KMS-11 (cell line): ENCODE data around the gene KCNH2.
A peak's percentile ranks its signal among the peaks of the same experiment; 100 is the strongest.

Experiments
- H2AFZ ChIP-seq: fragments of 200-600 bp; sonication (generic); 2 replicates; pipeline ENCODE4 v1.6.1; 2016; ENCODE audit warnings: antibody characterized with exemption, mixed run types, low read depth
- H3K27ac ChIP-seq: fragments of 200-600 bp; sonication (generic); 2 replicates; pipeline ENCODE4 v1.6.1; 2016; ENCODE audit warnings: mild to moderate bottlenecking, mixed run types
- H3K27me3 ChIP-seq: fragments of 200-600 bp; sonication (generic); 2 replicates; pipeline ENCODE4 v1.6.1; 2017; ENCODE audit warnings: mild to moderate bottlenecking, low read depth, mixed run types, moderate library complexity; ENCODE audit not compliant: insufficient read depth
- H3K36me3 ChIP-seq: fragments of 200-600 bp; sonication (generic); 2 replicates; pipeline ENCODE4 v1.6.1; 2017; ENCODE audit warnings: mild to moderate bottlenecking, mixed run types; ENCODE audit not compliant: insufficient read depth
- H3K4me1 ChIP-seq: fragments of 200-600 bp; sonication (generic); 2 replicates; pipeline ENCODE4 v1.6.1; 2016; ENCODE audit warnings: mild to moderate bottlenecking, low read depth, mixed run types; ENCODE audit not compliant: poor library complexity, severe bottlenecking
- H3K4me2 ChIP-seq: fragments of 200-600 bp; sonication (generic); 2 replicates; pipeline ENCODE4 v1.7.0; 2016; ENCODE audit warnings: mild to moderate bottlenecking, mixed run types
- H3K4me3 ChIP-seq: fragments of 200-600 bp; sonication (generic); IDR thresholded peaks from 2 replicates; pipeline ENCODE4 v1.6.1; 2017; ENCODE audit warnings: low read depth, low read length, mixed read lengths; ENCODE audit not compliant: insufficient read depth
- H3K79me2 ChIP-seq: fragments of 200-600 bp; sonication (generic); 2 replicates; pipeline ENCODE4 v1.6.1; 2016; ENCODE audit warnings: low read depth, mixed run types; ENCODE audit not compliant: insufficient read depth
- H3K9ac ChIP-seq: fragments of 200-600 bp; sonication (generic); 2 replicates; pipeline ENCODE4 v1.6.1; 2016; ENCODE audit warnings: mild to moderate bottlenecking, mixed run types
- H4K20me1 ChIP-seq: fragments of 200-600 bp; sonication (generic); 2 replicates; pipeline ENCODE4 v1.6.1; 2016; ENCODE audit warnings: mild to moderate bottlenecking, mixed run types; ENCODE audit not compliant: insufficient read depth
- TF ChIP-seq, protein P1 (sequence below): fragments of 200-600 bp; sonication (generic); conservative IDR thresholded peaks from 2 replicates; pipeline ENCODE4 v1.6.1; 2017; ENCODE audit warnings: low read depth, mild to moderate bottlenecking, antibody characterized with exemption, low read length, moderate library complexity, mixed read lengths

Gene KCNH2

DNA sequence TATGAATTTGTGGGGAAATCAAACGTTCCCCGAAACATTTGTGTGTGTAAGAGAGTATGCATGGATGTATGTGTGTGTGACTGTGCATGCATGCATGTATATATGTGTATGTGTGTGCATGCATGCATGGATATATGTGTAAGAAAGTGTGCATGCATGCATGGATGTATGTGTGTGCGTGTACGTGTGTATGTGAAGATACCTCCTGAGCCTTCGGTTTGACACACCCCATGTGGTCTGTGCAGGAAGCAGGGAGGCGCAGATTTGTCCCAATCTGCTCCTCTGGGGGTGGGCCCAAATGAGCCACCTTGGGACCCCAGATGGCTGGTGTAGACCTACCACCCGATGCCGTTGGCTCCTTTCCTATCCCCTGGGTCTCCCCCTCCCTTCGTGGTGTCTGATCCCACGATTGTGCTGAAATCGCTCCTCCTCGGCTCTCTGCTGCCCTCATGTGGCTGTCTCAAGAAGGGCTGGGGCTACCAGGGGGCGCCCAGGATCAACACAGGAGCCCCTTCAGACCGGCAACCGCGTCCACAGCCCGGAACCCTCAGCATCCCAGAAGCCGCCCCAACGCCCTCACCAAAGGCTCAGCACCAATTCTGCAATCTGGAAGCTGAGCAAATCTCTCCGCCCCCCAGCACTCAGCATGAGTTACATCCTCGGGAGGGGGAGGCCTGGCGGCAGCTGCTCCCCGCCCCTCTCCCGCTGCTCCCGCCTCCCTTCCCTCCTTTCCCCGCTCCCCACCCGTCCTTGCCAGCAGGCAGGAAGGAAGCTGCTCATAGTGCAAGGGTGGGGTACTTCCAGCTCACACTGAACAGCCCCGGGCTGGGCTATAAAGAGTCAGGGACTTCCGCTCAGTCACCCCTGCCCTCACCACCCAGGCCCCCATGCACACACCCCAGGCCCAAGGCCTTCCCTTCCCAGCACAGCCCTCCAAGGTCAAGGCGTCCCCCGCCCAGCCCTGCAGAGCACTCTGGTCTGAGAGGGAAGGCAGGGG is 10.4 kb upstream of the KCNH2 start:
- Histone ChIP-seq H3K4me1 (peaks cover 7% of the 10 kb centered on the region), H2AFZ (no peak overlapping the region), H3K4me2 (no peak overlapping the region), H3K79me2 (no peaks in the 10 kb centered on the region), H3K9ac (no peak overlapping the region), H3K27me3 (peaks cover 78% of the 10 kb centered on the region), H3K36me3 (no peaks in the 10 kb centered on the region), H4K20me1 (no peaks in the 10 kb centered on the region), H3K27ac (no peak overlapping the region), H3K4me3 (no peak overlapping the region)
- TF ChIP-seq, protein P1, sequence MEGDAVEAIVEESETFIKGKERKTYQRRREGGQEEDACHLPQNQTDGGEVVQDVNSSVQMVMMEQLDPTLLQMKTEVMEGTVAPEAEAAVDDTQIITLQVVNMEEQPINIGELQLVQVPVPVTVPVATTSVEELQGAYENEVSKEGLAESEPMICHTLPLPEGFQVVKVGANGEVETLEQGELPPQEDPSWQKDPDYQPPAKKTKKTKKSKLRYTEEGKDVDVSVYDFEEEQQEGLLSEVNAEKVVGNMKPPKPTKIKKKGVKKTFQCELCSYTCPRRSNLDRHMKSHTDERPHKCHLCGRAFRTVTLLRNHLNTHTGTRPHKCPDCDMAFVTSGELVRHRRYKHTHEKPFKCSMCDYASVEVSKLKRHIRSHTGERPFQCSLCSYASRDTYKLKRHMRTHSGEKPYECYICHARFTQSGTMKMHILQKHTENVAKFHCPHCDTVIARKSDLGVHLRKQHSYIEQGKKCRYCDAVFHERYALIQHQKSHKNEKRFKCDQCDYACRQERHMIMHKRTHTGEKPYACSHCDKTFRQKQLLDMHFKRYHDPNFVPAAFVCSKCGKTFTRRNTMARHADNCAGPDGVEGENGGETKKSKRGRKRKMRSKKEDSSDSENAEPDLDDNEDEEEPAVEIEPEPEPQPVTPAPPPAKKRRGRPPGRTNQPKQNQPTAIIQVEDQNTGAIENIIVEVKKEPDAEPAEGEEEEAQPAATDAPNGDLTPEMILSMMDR, result peak; percentile 92

DNA sequence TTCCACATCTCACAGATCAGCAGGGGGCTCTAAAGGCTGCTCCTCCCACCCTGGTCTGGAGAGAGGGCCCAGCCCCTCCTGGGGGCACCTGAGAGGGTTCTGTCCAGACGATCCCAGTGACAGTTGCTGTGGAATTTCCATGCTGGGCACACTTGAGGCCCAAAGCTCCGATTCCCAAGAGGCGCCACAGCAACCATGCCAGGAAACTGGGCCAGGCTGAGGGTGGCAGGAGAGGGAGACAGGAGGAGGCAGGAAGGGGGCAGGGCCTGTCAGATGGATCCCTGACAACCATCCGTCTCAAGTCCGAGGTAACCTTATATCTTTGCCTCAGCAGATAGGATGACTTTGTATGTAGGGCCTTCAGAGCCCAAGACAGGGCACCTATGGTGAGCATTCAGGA is 8.4 kb upstream of the KCNH2 start:
- no peak overlapping the region for H2AFZ ChIP-seq
- no peaks in the 10 kb centered on the region for H3K36me3 ChIP-seq
- no peak overlapping the region for H3K4me3 ChIP-seq
- H4K20me1 ChIP-seq, result no peaks in the 10 kb centered on the region
- H3K4me2 ChIP-seq, result no peak overlapping the region
- peaks cover 7% of the 10 kb centered on the region for H3K4me1 ChIP-seq
- no peak overlapping the region for H3K27ac ChIP-seq
- H3K27me3 ChIP-seq, result peaks cover 82% of the 10 kb centered on the region
- H3K79me2 ChIP-seq, result no peaks in the 10 kb centered on the region
- TF ChIP-seq, protein P1, result no peak
- no peak overlapping the region for H3K9ac ChIP-seq

DNA sequence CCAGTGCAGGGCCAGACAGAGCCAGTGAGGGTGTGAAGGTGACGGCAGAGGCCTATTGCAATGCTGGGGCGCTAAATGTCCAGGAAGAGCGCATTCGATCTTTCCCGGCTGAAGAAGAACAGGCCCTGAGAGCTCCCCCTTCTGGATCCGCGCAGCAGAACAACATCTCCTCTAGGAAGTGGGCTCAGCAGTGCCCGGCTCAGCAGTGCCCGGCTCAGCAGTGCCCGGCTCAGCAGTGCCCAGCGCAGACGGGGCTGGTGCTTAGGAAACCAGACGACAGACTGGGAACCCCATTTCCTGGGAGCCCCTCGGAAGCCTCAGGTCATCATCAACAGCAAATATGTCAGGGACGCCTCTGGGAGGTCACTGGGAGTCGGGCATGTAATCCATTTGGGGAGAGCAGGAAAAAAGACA is 8.0 kb upstream of the KCNH2 start:
- H3K27ac ChIP-seq, result no peak overlapping the region

DNA sequence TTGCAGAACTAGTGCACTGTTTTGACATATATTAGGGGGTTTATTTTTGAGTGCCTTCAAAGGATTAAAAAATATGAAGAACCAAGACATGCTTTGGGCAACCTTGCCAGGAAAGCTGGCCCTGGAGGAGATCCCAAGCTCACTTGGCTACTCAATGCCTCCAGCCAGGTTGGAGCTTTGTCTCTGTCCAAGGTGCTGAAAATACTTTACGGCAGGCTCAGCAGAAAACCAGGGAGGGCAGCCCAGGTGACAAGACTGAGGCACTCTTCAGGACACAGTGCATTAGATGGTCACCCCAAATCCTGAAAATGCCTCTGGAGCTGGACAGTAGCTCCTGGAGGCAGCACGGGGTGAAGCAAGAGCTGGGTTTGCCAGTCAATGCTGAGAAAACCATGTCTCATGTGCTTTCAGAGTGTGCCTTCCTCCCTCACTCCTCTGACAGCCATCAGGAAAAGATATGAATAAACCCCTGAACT is 5.8 kb upstream of the KCNH2 start:
- no peaks in the 10 kb centered on the region for H3K36me3 ChIP-seq
- H2AFZ ChIP-seq, result no peak overlapping the region
- no peaks in the 10 kb centered on the region for H3K79me2 ChIP-seq
- peaks cover 17% of the 10 kb centered on the region for H3K4me1 ChIP-seq
- H3K27ac ChIP-seq, result no peak overlapping the region
- TF ChIP-seq, protein P1, result no peak
- no peak overlapping the region for H3K9ac ChIP-seq
- H3K4me2 ChIP-seq, result no peak overlapping the region
- no peaks in the 10 kb centered on the region for H4K20me1 ChIP-seq
- H3K4me3 ChIP-seq, result no peak overlapping the region
- H3K27me3 ChIP-seq, result peaks cover 79% of the 10 kb centered on the region

More for the DNA sequence above, 8.0 kb upstream of the KCNH2 start:
- H2AFZ ChIP-seq, result no peak overlapping the region
- TF ChIP-seq, protein P1, result peak; percentile 87
- H4K20me1 ChIP-seq, result no peaks in the 10 kb centered on the region
- no peaks in the 10 kb centered on the region for H3K36me3 ChIP-seq
- H3K4me2 ChIP-seq, result no peak overlapping the region
- H3K27me3 ChIP-seq, result peaks cover 82% of the 10 kb centered on the region
- no peak overlapping the region for H3K9ac ChIP-seq
- H3K4me3 ChIP-seq, result no peak overlapping the region
- peaks cover 7% of the 10 kb centered on the region for H3K4me1 ChIP-seq
- H3K79me2 ChIP-seq, result no peaks in the 10 kb centered on the region
